Esophagus muscularis mucosa (tissue), 4 donors: Measurements from ENCODE around the gene SMIM24.
"Not testable (repeated sequence)": the region's sequence is repeated elsewhere in the genome, so short reads cannot be mapped to it uniquely, and the experiment has no call there.

Experiments
- CTCF ChIP-seq, 3 experiments: fragments of 200-600 bp in 2 of 3; fragments of 450-650 bp in 1 of 3; sonication (generic) in 2 of 3; IDR thresholded peaks; one replicate each; pipeline ENCODE4 v1.5.1; 2017 to 2019; ENCODE audit warnings: antibody characterized with exemption in 3 of 3, mild to moderate bottlenecking in 2 of 3, moderate library complexity in 1 of 3
- EP300 ChIP-seq: sonication (generic); formaldehyde crosslinking; IDR thresholded peaks from one replicate; pipeline ENCODE4 v1.6.1; 2017; ENCODE audit warnings: antibody characterized with exemption
- POLR2A ChIP-seq: fragments of 450-650 bp; IDR thresholded peaks from one replicate; pipeline ENCODE4 v1.6.1; 2017; ENCODE audit warnings: antibody characterized with exemption, moderate library complexity, mild to moderate bottlenecking, low read depth
- POLR2AphosphoS5 ChIP-seq, 2 donors: sonication (generic); formaldehyde crosslinking; IDR thresholded peaks; one replicate each; pipeline ENCODE4 v1.6.1; 2017; ENCODE audit warnings: antibody characterized with exemption in 2 of 2

DNA sequence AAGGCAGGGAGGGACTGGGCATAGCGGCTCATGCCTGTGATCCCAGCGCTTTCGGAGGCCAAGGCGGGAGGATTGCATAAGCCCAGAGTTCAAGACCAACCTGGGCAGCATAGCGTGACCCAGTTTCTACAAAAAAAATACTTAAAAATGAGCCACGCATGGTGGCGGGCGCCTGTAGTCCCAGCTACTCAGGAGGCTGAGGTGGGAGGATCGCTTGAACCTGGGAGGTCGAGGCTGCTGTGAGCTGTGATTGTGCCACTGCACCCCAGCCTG is 27.4 kb downstream of the SMIM24 start:
- not testable (repeated sequence) for TF ChIP-seq CTCF (IDR thresholded peaks at IDR 0.05); EP300; POLR2A; POLR2AphosphoS5 (IDR thresholded peaks at IDR 0.05)
